Measurements from ENCODE around the gene C1orf105. TPM values are rescaled to one million over a fixed set of nuclear protein-coding genes. Genes with fewer than 3 reads are reported as not detected.

The C1orf105 gene
- total and polyA plus RNA-seq, 10 of the 15 experiments (the other 5 are each of a cell fraction or from before 2014, with no cell fraction given), result not detected

DNA sequence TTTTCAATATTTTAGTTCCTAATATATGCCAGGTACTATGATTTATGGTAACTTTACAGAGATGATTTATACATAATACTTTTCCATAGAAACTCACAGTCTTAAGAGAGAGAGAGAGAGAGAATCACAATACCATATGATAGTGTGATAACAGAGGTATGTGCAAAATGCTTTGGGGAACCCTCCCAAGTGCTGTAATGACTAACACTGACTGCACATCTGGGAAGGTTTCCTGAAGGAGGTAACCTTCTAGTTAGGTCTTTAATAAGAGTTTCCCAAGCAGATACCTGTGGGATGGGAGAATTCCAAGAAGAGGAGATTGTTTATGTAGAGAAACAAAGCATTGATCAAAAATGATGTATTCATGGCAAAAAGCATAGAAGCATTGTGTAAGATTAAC, 58.0 kb downstream of the C1orf105 start:
- SMC1A ChIA-PET (ENCODE audit: uncharacterized antibody, unreplicated experiment), result interaction anchor here (0.7 kb wide), 1 partner anchor 159 kb away, joined by 4 read pairs; no protein-coding TSS in a partner anchor
- intact Hi-C loops (cut with micrococcal nuclease; ENCODE audit: unreplicated experiment) (no loop called here), in situ Hi-C loops (cut with MboI) (no loop called here)
- POLR2A ChIA-PET, result no interaction called here
- Histone ChIP-seq H3K9me3 (replicated peaks; ENCODE audit: control insufficient read depth, insufficient read depth, low read length) (no peaks in the 10 kb centered on the region), H3K4me2 (ENCODE audit: control insufficient read depth, insufficient read depth) (no peak overlapping the region), H4K20me1 (ENCODE audit: control insufficient read depth, insufficient read depth) (no peaks in the 10 kb centered on the region), H3K9ac (ENCODE audit: control insufficient read depth, insufficient read depth, low read length) (no peak overlapping the region), H3K27me3 (replicated peaks in 1 of 2; ENCODE audit: control insufficient read depth in 2 of 2, insufficient read depth in 2 of 2, low read length in 1 of 2) (no peaks in the 10 kb centered on the region; a peak in 2 of 4 replicates), H3K27ac (ENCODE audit: control insufficient read depth, insufficient read depth) (no peak overlapping the region), H3K4me1 (ENCODE audit: control insufficient read depth, insufficient read depth, low read length) (no peaks in the 10 kb centered on the region), H3K79me2 (ENCODE audit: control insufficient read depth, insufficient read depth, low read length) (no peaks in the 10 kb centered on the region), H2AFZ (ENCODE audit: control insufficient read depth, low read depth, low read length) (no peak overlapping the region), H3K36me3 (ENCODE audit: control insufficient read depth in 2 of 2, insufficient read depth in 2 of 2, low read length in 1 of 2) (no peaks in the 10 kb centered on the region), H3K4me3 (no peak overlapping the region)
- DNase-seq (ENCODE audit: low read depth, low spot score) (no peak), FAIRE-seq (no peak), ATAC-seq (no peak)
- CTCF ChIA-PET, result no interaction called here
- BruUV-seq (replicated peaks), result no TSS peak
- RAD21 ChIA-PET (ENCODE audit: unreplicated experiment), result no interaction called here
- TF ChIP-seq, protein P1, sequence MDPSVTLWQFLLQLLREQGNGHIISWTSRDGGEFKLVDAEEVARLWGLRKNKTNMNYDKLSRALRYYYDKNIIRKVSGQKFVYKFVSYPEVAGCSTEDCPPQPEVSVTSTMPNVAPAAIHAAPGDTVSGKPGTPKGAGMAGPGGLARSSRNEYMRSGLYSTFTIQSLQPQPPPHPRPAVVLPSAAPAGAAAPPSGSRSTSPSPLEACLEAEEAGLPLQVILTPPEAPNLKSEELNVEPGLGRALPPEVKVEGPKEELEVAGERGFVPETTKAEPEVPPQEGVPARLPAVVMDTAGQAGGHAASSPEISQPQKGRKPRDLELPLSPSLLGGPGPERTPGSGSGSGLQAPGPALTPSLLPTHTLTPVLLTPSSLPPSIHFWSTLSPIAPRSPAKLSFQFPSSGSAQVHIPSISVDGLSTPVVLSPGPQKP (IDR thresholded peaks at IDR 0.05; ENCODE audit: low read depth, low read length), result no peak
- TF ChIP-seq TCF3 (IDR thresholded peaks at IDR 0.05; ENCODE audit: borderline replicate concordance, insufficient read depth, low read depth, low read length), result no peak
- TF ChIP-seq ZNF24 (IDR thresholded peaks at IDR 0.05), result no peak
- TF ChIP-seq, protein P2, sequence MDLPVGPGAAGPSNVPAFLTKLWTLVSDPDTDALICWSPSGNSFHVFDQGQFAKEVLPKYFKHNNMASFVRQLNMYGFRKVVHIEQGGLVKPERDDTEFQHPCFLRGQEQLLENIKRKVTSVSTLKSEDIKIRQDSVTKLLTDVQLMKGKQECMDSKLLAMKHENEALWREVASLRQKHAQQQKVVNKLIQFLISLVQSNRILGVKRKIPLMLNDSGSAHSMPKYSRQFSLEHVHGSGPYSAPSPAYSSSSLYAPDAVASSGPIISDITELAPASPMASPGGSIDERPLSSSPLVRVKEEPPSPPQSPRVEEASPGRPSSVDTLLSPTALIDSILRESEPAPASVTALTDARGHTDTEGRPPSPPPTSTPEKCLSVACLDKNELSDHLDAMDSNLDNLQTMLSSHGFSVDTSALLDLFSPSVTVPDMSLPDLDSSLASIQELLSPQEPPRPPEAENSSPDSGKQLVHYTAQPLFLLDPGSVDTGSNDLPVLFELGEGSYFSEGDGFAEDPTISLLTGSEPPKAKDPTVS (IDR thresholded peaks at IDR 0.05; ENCODE audit: low read depth, low read length), result no peak
- no peak for TF ChIP-seq IKZF2 (IDR thresholded peaks at IDR 0.05)
- TF ChIP-seq RFX5 (IDR thresholded peaks at IDR 0.05; ENCODE audit: low read depth, low read length), result no peak
- no peak for TF ChIP-seq SP1 (IDR thresholded peaks at IDR 0.05; ENCODE audit: low read depth, low read length)
- no peak for TF ChIP-seq ASH2L (IDR thresholded peaks at IDR 0.05; ENCODE audit: borderline replicate concordance, low read depth)
- no peak for TF ChIP-seq YY1 (IDR thresholded peaks at IDR 0.05; ENCODE audit: low read depth, low read length)
- no peak for TF ChIP-seq POU2F2 (IDR thresholded peaks at IDR 0.05; ENCODE audit: borderline replicate concordance, low read depth, low read length)
- TF ChIP-seq, protein P3, sequence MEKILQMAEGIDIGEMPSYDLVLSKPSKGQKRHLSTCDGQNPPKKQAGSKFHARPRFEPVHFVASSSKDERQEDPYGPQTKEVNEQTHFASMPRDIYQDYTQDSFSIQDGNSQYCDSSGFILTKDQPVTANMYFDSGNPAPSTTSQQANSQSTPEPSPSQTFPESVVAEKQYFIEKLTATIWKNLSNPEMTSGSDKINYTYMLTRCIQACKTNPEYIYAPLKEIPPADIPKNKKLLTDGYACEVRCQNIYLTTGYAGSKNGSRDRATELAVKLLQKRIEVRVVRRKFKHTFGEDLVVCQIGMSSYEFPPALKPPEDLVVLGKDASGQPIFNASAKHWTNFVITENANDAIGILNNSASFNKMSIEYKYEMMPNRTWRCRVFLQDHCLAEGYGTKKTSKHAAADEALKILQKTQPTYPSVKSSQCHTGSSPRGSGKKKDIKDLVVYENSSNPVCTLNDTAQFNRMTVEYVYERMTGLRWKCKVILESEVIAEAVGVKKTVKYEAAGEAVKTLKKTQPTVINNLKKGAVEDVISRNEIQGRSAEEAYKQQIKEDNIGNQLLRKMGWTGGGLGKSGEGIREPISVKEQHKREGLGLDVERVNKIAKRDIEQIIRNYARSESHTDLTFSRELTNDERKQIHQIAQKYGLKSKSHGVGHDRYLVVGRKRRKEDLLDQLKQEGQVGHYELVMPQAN (conservative IDR thresholded peaks at IDR 0.05), result no peak
- TF ChIP-seq, protein P4, sequence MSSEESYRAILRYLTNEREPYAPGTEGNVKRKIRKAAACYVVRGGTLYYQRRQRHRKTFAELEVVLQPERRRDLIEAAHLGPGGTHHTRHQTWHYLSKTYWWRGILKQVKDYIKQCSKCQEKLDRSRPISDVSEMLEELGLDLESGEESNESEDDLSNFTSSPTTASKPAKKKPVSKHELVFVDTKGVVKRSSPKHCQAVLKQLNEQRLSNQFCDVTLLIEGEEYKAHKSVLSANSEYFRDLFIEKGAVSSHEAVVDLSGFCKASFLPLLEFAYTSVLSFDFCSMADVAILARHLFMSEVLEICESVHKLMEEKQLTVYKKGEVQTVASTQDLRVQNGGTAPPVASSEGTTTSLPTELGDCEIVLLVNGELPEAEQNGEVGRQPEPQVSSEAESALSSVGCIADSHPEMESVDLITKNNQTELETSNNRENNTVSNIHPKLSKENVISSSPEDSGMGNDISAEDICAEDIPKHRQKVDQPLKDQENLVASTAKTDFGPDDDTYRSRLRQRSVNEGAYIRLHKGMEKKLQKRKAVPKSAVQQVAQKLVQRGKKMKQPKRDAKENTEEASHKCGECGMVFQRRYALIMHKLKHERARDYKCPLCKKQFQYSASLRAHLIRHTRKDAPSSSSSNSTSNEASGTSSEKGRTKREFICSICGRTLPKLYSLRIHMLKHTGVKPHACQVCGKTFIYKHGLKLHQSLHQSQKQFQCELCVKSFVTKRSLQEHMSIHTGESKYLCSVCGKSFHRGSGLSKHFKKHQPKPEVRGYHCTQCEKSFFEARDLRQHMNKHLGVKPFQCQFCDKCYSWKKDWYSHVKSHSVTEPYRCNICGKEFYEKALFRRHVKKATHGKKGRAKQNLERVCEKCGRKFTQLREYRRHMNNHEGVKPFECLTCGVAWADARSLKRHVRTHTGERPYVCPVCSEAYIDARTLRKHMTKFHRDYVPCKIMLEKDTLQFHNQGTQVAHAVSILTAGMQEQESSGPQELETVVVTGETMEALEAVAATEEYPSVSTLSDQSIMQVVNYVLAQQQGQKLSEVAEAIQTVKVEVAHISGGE (CRISPR knock-in tag; IDR thresholded peaks at IDR 0.05), result no peak
- no peak for TF ChIP-seq KDM1A (IDR thresholded peaks at IDR 0.05; ENCODE audit: borderline replicate concordance)
- TF ChIP-seq SMC3 (IDR thresholded peaks at IDR 0.05; ENCODE audit: borderline replicate concordance, low read length), result no peak
- TF ChIP-seq FOS (IDR thresholded peaks at IDR 0.05; ENCODE audit: borderline replicate concordance, extremely low read depth, insufficient read length), result no peak

All from GM12878 (cell line).